Esophagus muscularis mucosa (tissue), 4 donors: ENCODE data around the gene ABI3BP.

Experiments used
- CTCF ChIP-seq, 3 experiments: fragments of 200-600 bp in 2 of 3; fragments of 450-650 bp in 1 of 3; sonication (generic) in 2 of 3; IDR thresholded peaks; one replicate each; pipeline ENCODE4 v1.5.1; 2017 to 2019; ENCODE audit warnings: antibody characterized with exemption in 3 of 3, mild to moderate bottlenecking in 2 of 3, moderate library complexity in 1 of 3
- EP300 ChIP-seq: sonication (generic); formaldehyde crosslinking; IDR thresholded peaks from one replicate; pipeline ENCODE4 v1.6.1; 2017; ENCODE audit warnings: antibody characterized with exemption
- POLR2A ChIP-seq: fragments of 450-650 bp; IDR thresholded peaks from one replicate; pipeline ENCODE4 v1.6.1; 2017; ENCODE audit warnings: antibody characterized with exemption, moderate library complexity, mild to moderate bottlenecking, low read depth
- POLR2AphosphoS5 ChIP-seq, 2 donors: sonication (generic); formaldehyde crosslinking; IDR thresholded peaks; one replicate each; pipeline ENCODE4 v1.6.1; 2017; ENCODE audit warnings: antibody characterized with exemption in 2 of 2

GRCh38 chr3:100913870-100914648 is 79.2 kb downstream of the ABI3BP start:
- TF ChIP-seq POLR2A (no peak), CTCF (IDR thresholded peaks at IDR 0.05) (no peak), EP300 (no peak), POLR2AphosphoS5 (IDR thresholded peaks at IDR 0.05) (no peak)
